Astrocyte (in vitro differentiated cells and primary cell): ENCODE measurements around the gene PAX6. TPM values are rescaled to one million over a fixed set of nuclear protein-coding genes. Genes with fewer than 3 reads are reported as not detected.

Experiments used
- DNase-seq: peaks from one replicate; pipeline ENCODE4 v3.0.0-alpha.2; 2010; ENCODE audit warnings: low read depth
- FAIRE-seq: peaks from 2 replicates; lab custom pipeline; 2011; peaks lifted over from hg19 to GRCh38; lab: Jason Lieb, UNC
- H2AFZ ChIP-seq: 2 replicates; pipeline ENCODE4 v1.6.0; 2012; ENCODE audit warnings: low read depth, low read length, inconsistent platforms
- H3K27ac ChIP-seq: 2 replicates; pipeline ENCODE4 v1.5.1; 2011; ENCODE audit warnings: low read depth, low read length, inconsistent platforms
- H3K27me3 ChIP-seq: 2 replicates; pipeline ENCODE4 v1.6.0; 2011; ENCODE audit warnings: low read length, inconsistent platforms; ENCODE audit not compliant: insufficient read depth
- H3K36me3 ChIP-seq: 2 replicates; pipeline ENCODE4 v1.5.1; 2011; ENCODE audit warnings: low read length, inconsistent platforms; ENCODE audit not compliant: insufficient read depth
- H3K4me1 ChIP-seq: 2 replicates; pipeline ENCODE4 v1.5.1; 2011; ENCODE audit warnings: low read length, inconsistent platforms; ENCODE audit not compliant: insufficient read depth
- H3K4me2 ChIP-seq: 2 replicates; pipeline ENCODE4 v1.6.0; 2012; ENCODE audit warnings: low read length, inconsistent platforms
- H3K4me3 ChIP-seq: 2 replicates; pipeline ENCODE4 v1.5.1; 2011; ENCODE audit warnings: low read depth, mild to moderate bottlenecking, low read length, inconsistent platforms; ENCODE audit not compliant: insufficient read depth
- H3K79me2 ChIP-seq: 2 replicates; pipeline ENCODE4 v1.6.0; 2012; ENCODE audit warnings: mild to moderate bottlenecking, low read length, inconsistent platforms; ENCODE audit not compliant: insufficient read depth
- H3K9ac ChIP-seq: 2 replicates; pipeline ENCODE4 v1.6.0; 2012; ENCODE audit warnings: mild to moderate bottlenecking, low read length, inconsistent platforms
- H3K9me3 ChIP-seq: 2 replicates; pipeline ENCODE4 v1.5.1; 2012; ENCODE audit warnings: low read depth, mild to moderate bottlenecking, low read length, inconsistent platforms; ENCODE audit not compliant: insufficient read depth
- H4K20me1 ChIP-seq: 2 replicates; pipeline ENCODE4 v1.6.0; 2012; ENCODE audit warnings: low read length, inconsistent platforms; ENCODE audit not compliant: insufficient read depth
- H3K27ac Mint-ChIP-seq: one replicate; pipeline ENCODE4 v1.8.0; 2021; ENCODE audit warnings: mild to moderate bottlenecking, mixed read lengths; ENCODE audit not compliant: unreplicated experiment
- H3K27me3 Mint-ChIP-seq: one replicate; pipeline ENCODE4 v1.8.0; 2021; ENCODE audit warnings: low read depth, mixed read lengths; ENCODE audit not compliant: unreplicated experiment
- H3K36me3 Mint-ChIP-seq: one replicate; pipeline ENCODE4 v1.8.0; 2021; ENCODE audit warnings: low read depth, mixed read lengths; ENCODE audit not compliant: unreplicated experiment
- H3K4me1 Mint-ChIP-seq: one replicate; pipeline ENCODE4 v1.8.0; 2021; ENCODE audit warnings: low read depth, mixed read lengths; ENCODE audit not compliant: unreplicated experiment
- H3K4me3 Mint-ChIP-seq: one replicate; pipeline ENCODE4 v1.8.0; 2021; ENCODE audit warnings: mild to moderate bottlenecking, moderate library complexity, mixed read lengths; ENCODE audit not compliant: unreplicated experiment
- H3K9me3 Mint-ChIP-seq: one replicate; pipeline ENCODE4 v1.8.0; 2021; ENCODE audit warnings: mild to moderate bottlenecking, mixed read lengths; ENCODE audit not compliant: unreplicated experiment
- CTCF ChIP-seq: IDR thresholded peaks from 2 replicates; pipeline ENCODE4 v1.5.1; 2011; ENCODE audit warnings: low read depth, mild to moderate bottlenecking, inconsistent platforms, low read length, moderate library complexity; ENCODE audit not compliant: insufficient read depth
- EZH2 ChIP-seq: IDR thresholded peaks from 2 replicates; pipeline ENCODE4 v1.6.1; 2012; ENCODE audit warnings: mild to moderate bottlenecking, low read length, inconsistent platforms; ENCODE audit not compliant: insufficient read depth
- total RNA-seq: library from RNA; stranded (reverse); gene quantifications from 2 replicates; pipeline ENCODE4 v1.2.1, GENCODE V29; 2021

PAX6 gene
- total RNA-seq, 1 donor from 2014 or later = 12.2 TPM

- peak overlapping the region; percentile 11 for H2AFZ ChIP-seq
- peaks cover 66% of the 10 kb centered on the region for H3K79me2 ChIP-seq
- H3K4me3 Mint-ChIP-seq = peak overlapping the region; percentile 82
- peak overlapping the region; percentile 70 for H3K4me3 ChIP-seq
- H3K9me3 Mint-ChIP-seq = peaks cover 19% of the 10 kb centered on the region
- no peaks in the 10 kb centered on the region for H3K36me3 ChIP-seq
- peaks cover 8% of the 10 kb centered on the region for H3K36me3 Mint-ChIP-seq
- H3K27ac ChIP-seq = peak overlapping the region; percentile 66
- peaks cover 34% of the 10 kb centered on the region for H3K4me1 ChIP-seq
- peaks cover 51% of the 10 kb centered on the region for H3K27me3 ChIP-seq
- peaks cover 67% of the 10 kb centered on the region for H3K27me3 Mint-ChIP-seq
- H3K4me2 ChIP-seq = peak overlapping the region; percentile 99
- no peaks in the 10 kb centered on the region for H3K9me3 ChIP-seq
- FAIRE-seq (no peak), DNase-seq (peak; percentile 10)
- H4K20me1 ChIP-seq = peaks cover 20% of the 10 kb centered on the region
- H3K4me1 Mint-ChIP-seq = peaks cover 2% of the 10 kb centered on the region
- peak overlapping the region; percentile 92 for H3K9ac ChIP-seq
- no peak for TF ChIP-seq EZH2
- TF ChIP-seq CTCF = no peak
- peak overlapping the region; percentile 56 for H3K27ac Mint-ChIP-seq
Measured at GRCh38 chr11:31809541-31809856, 1.6 kb downstream of the PAX6 start.

GRCh38 chr11:31808721-31809540 is 2.2 kb downstream of the PAX6 start:
- peaks cover 8% of the 10 kb centered on the region for H3K36me3 Mint-ChIP-seq
- Histone ChIP-seq H3K4me3 (peak overlapping the region; percentile 70), H3K9ac (peak overlapping the region; percentile 92), H2AFZ (peak overlapping the region; percentile 11), H3K9me3 (no peaks in the 10 kb centered on the region), H3K36me3 (no peaks in the 10 kb centered on the region), H4K20me1 (peaks cover 20% of the 10 kb centered on the region), H3K4me2 (peak overlapping the region; percentile 99), H3K27ac (peak overlapping the region; percentile 66), H3K79me2 (peaks cover 71% of the 10 kb centered on the region), H3K27me3 (peaks cover 48% of the 10 kb centered on the region), H3K4me1 (peaks cover 32% of the 10 kb centered on the region)
- DNase-seq (peak; percentile 27), FAIRE-seq (no peak)
- peak overlapping the region; percentile 82 for H3K4me3 Mint-ChIP-seq
- peaks cover 25% of the 10 kb centered on the region for H3K9me3 Mint-ChIP-seq
- H3K27ac Mint-ChIP-seq = no peak overlapping the region
- peaks cover 69% of the 10 kb centered on the region for H3K27me3 Mint-ChIP-seq
- peaks cover 2% of the 10 kb centered on the region for H3K4me1 Mint-ChIP-seq
- TF ChIP-seq EZH2 (no peak), CTCF (no peak)
